Naive B cell (primary cell): ENCODE results near the gene PIAS4. TPM values are rescaled to one million over a fixed set of nuclear protein-coding genes. Genes with fewer than 3 reads are reported as not detected.
A peak's percentile ranks its signal among the peaks of the same experiment; 100 is the strongest.

ENCODE experiments used
- ATAC-seq, 2 donors: fragments of 150-1000 bp; cut with Tn5 transposase; 2 replicates each; pipeline ENCODE4 v1.10.0; 2021; ENCODE audit warnings: low read depth in 2 of 2, mild to moderate bottlenecking in 2 of 2, moderate library complexity in 2 of 2
- DNase-seq: peaks from one replicate; pipeline ENCODE4 v3.0.0; 2022
- H3K27ac Mint-ChIP-seq, 6 donors: one replicate each; pipeline ENCODE4 v1.8.0; 2020 to 2022; ENCODE audit warnings: mild to moderate bottlenecking in 6 of 6, mixed read lengths in 6 of 6, moderate library complexity in 5 of 6, inconsistent platforms in 2 of 6
- H3K27me3 Mint-ChIP-seq, 3 donors: one replicate each; pipeline ENCODE4 v1.8.0; 2021 to 2022; ENCODE audit warnings: mixed read lengths in 3 of 3, mild to moderate bottlenecking in 1 of 3
- H3K36me3 Mint-ChIP-seq, 2 donors: one replicate each; pipeline ENCODE4 v1.8.0; 2020 to 2022; ENCODE audit warnings: mixed read lengths in 2 of 2, inconsistent platforms in 1 of 2, mild to moderate bottlenecking in 1 of 2
- H3K4me1 Mint-ChIP-seq, 3 donors: one replicate each; pipeline ENCODE4 v1.8.0; 2020 to 2022; ENCODE audit warnings: mixed read lengths in 3 of 3, inconsistent platforms in 1 of 3, mild to moderate bottlenecking in 1 of 3, moderate library complexity in 1 of 3
- H3K4me3 Mint-ChIP-seq, 8 donors: one replicate each; pipeline ENCODE4 v1.8.0; 2020 to 2022; ENCODE audit warnings: mild to moderate bottlenecking in 8 of 8, mixed read lengths in 8 of 8, moderate library complexity in 8 of 8, inconsistent platforms in 2 of 8
- H3K9me3 Mint-ChIP-seq, 7 donors: one replicate each; pipeline ENCODE4 v1.8.0; 2020 to 2022; ENCODE audit warnings: mixed read lengths in 7 of 7, mild to moderate bottlenecking in 5 of 7, inconsistent platforms in 2 of 7, moderate library complexity in 1 of 7
- polyA plus RNA-seq, 6 donors: library from polyadenylated mRNA; unstranded; fragments of 300-500 nt; fragmentation: Illumina TruSeq; gene quantifications; one replicate each; pipeline ENCODE4 v1.2.3, GENCODE V29; 2021; ENCODE audit warnings: low read depth in 6 of 6

PIAS4 gene
- polyA plus RNA-seq, 6 donors from 2014 or later: 5.1 to 12.1 (median 6.1) TPM

GRCh38 chr19:4015705-4016402 is 8.3 kb downstream of the PIAS4 start:
- H3K4me3 Mint-ChIP-seq: peak overlapping the region in 1 of 8 donors; percentile 61
- peak overlapping the region in 1 of 6 donors; percentile 60 for H3K27ac Mint-ChIP-seq
- H3K9me3 Mint-ChIP-seq: no peaks in the 10 kb centered on the region
- H3K4me1 Mint-ChIP-seq: peaks cover 17 to 32% (median 19%) of the 10 kb centered on the region in 3 donors
- H3K27me3 Mint-ChIP-seq: no peaks in the 10 kb centered on the region
- DNase-seq (no peak), ATAC-seq (no peak)
- no peaks in the 10 kb centered on the region for H3K36me3 Mint-ChIP-seq

GRCh38 chr19:4016486-4016885 is 8.9 kb downstream of the PIAS4 start:
- Mint-ChIP-seq H3K36me3 (no peaks in the 10 kb centered on the region), H3K4me1 (peaks cover 12 to 27% (median 13%) of the 10 kb centered on the region in 3 donors), H3K4me3 (no peak overlapping the region), H3K27ac (peak overlapping the region in 1 of 6 donors; percentile 60), H3K27me3 (no peaks in the 10 kb centered on the region), H3K9me3 (no peaks in the 10 kb centered on the region)
- DNase-seq: no peak
- ATAC-seq: no peak

GRCh38 chr19:4016903-4017638 is 9.5 kb downstream of the PIAS4 start:
- Mint-ChIP-seq H3K9me3 (peaks cover 0 to 2% (median 0%) of the 10 kb centered on the region in 7 donors), H3K27ac (peak overlapping the region in 1 of 6 donors; percentile 60), H3K36me3 (peaks cover 0 to 3% of the 10 kb centered on the region in 2 donors), H3K27me3 (no peaks in the 10 kb centered on the region), H3K4me1 (peaks cover 11 to 27% (median 13%) of the 10 kb centered on the region in 3 donors), H3K4me3 (no peak overlapping the region)
- ATAC-seq (no peak), DNase-seq (no peak)

GRCh38 chr19:4018140-4018613 is 10.6 kb downstream of the PIAS4 start:
- peaks cover 9 to 27% (median 11%) of the 10 kb centered on the region in 3 donors for H3K4me1 Mint-ChIP-seq
- H3K4me3 Mint-ChIP-seq: no peak overlapping the region
- no peak overlapping the region for H3K27ac Mint-ChIP-seq

GRCh38 chr19:4018775-4019504 is 11.4 kb downstream of the PIAS4 start:
- H3K36me3 Mint-ChIP-seq: peaks cover 0 to 3% of the 10 kb centered on the region in 2 donors
- H3K9me3 Mint-ChIP-seq: peaks cover 0 to 3% (median 0%) of the 10 kb centered on the region in 7 donors
- no peak for ATAC-seq

More at GRCh38 chr19:4018140-4018613, 10.6 kb downstream of the PIAS4 start:
- H3K36me3 Mint-ChIP-seq: peaks cover 0 to 3% of the 10 kb centered on the region in 2 donors
- ATAC-seq: no peak
- no peaks in the 10 kb centered on the region for H3K27me3 Mint-ChIP-seq
- no peak for DNase-seq
- H3K9me3 Mint-ChIP-seq: peaks cover 0 to 3% (median 0%) of the 10 kb centered on the region in 7 donors

GRCh38 chr19:4019578-4019977 is 12.0 kb downstream of the PIAS4 start:
- Mint-ChIP-seq H3K27ac (peak overlapping the region in 1 of 6 donors; percentile 76), H3K4me3 (no peak overlapping the region), H3K36me3 (peaks cover 0 to 3% of the 10 kb centered on the region in 2 donors), H3K9me3 (peaks cover 0 to 3% (median 0%) of the 10 kb centered on the region in 7 donors), H3K4me1 (peaks cover 9 to 27% (median 11%) of the 10 kb centered on the region in 3 donors), H3K27me3 (no peaks in the 10 kb centered on the region)
- no peak for DNase-seq
- no peak for ATAC-seq

More at GRCh38 chr19:4018775-4019504, 11.4 kb downstream of the PIAS4 start:
- no peak overlapping the region for H3K4me3 Mint-ChIP-seq
- peaks cover 9 to 27% (median 11%) of the 10 kb centered on the region in 3 donors for H3K4me1 Mint-ChIP-seq
- no peak for DNase-seq
- no peaks in the 10 kb centered on the region for H3K27me3 Mint-ChIP-seq
- H3K27ac Mint-ChIP-seq: no peak overlapping the region

- Mint-ChIP-seq H3K4me1 (peaks cover 0 to 6% (median 4%) of the 10 kb centered on the region in 3 donors), H3K27me3 (no peaks in the 10 kb centered on the region), H3K27ac (peak overlapping the region in 1 of 6 donors; percentile 28), H3K36me3 (peaks cover 0 to 3% of the 10 kb centered on the region in 2 donors), H3K4me3 (no peak overlapping the region), H3K9me3 (peaks cover 0 to 3% (median 0%) of the 10 kb centered on the region in 7 donors)
- DNase-seq (no peak), ATAC-seq (no peak)
Measured at GRCh38 chr19:4023600-4024398, 16.3 kb downstream of the PIAS4 start.

- Mint-ChIP-seq H3K4me3 (no peak overlapping the region), H3K4me1 (peaks cover 0 to 2% (median 2%) of the 10 kb centered on the region in 3 donors), H3K9me3 (peaks cover 0 to 3% (median 0%) of the 10 kb centered on the region in 7 donors), H3K36me3 (peaks cover 0 to 3% of the 10 kb centered on the region in 2 donors), H3K27me3 (no peaks in the 10 kb centered on the region), H3K27ac (no peak overlapping the region)
- ATAC-seq: no peak
- DNase-seq: no peak
Measured at GRCh38 chr19:4025317-4025716, 17.8 kb downstream of the PIAS4 start.

- H3K4me3 Mint-ChIP-seq: peak overlapping the region in 1 of 8 donors; percentile 3
- H3K27me3 Mint-ChIP-seq: no peaks in the 10 kb centered on the region
- H3K4me1 Mint-ChIP-seq: no peaks in the 10 kb centered on the region
- H3K27ac Mint-ChIP-seq: peak overlapping the region in 2 of 6 donors; percentile 12 to 50
- H3K9me3 Mint-ChIP-seq: peaks cover 0 to 1% (median 0%) of the 10 kb centered on the region in 7 donors
- no peak for DNase-seq
- ATAC-seq: no peak
- H3K36me3 Mint-ChIP-seq: no peaks in the 10 kb centered on the region
Measured at GRCh38 chr19:4027146-4027545, 19.6 kb downstream of the PIAS4 start.

- Mint-ChIP-seq H3K4me1 (no peaks in the 10 kb centered on the region), H3K36me3 (no peaks in the 10 kb centered on the region)
Measured at GRCh38 chr19:4028334-4029246, 21.1 kb downstream of the PIAS4 start.

GRCh38 chr19:4029247-4029614 is 21.7 kb downstream of the PIAS4 start:
- H3K27ac Mint-ChIP-seq: no peak overlapping the region
- H3K4me3 Mint-ChIP-seq: no peak overlapping the region
- no peaks in the 10 kb centered on the region for H3K36me3 Mint-ChIP-seq
- no peaks in the 10 kb centered on the region for H3K9me3 Mint-ChIP-seq
- ATAC-seq (no peak), DNase-seq (no peak)
- no peaks in the 10 kb centered on the region for H3K27me3 Mint-ChIP-seq
- no peaks in the 10 kb centered on the region for H3K4me1 Mint-ChIP-seq

More at GRCh38 chr19:4028334-4029246, 21.1 kb downstream of the PIAS4 start:
- DNase-seq (no peak), ATAC-seq (no peak)
- peak overlapping the region in 2 of 6 donors; percentile 44 to 72 for H3K27ac Mint-ChIP-seq
- no peaks in the 10 kb centered on the region for H3K9me3 Mint-ChIP-seq
- H3K27me3 Mint-ChIP-seq: no peaks in the 10 kb centered on the region
- no peak overlapping the region for H3K4me3 Mint-ChIP-seq

GRCh38 chr19:4030552-4030951 is 23.0 kb downstream of the PIAS4 start:
- DNase-seq (no peak), ATAC-seq (no peak)
- no peaks in the 10 kb centered on the region for H3K36me3 Mint-ChIP-seq
- H3K27ac Mint-ChIP-seq: no peak overlapping the region
- no peak overlapping the region for H3K4me3 Mint-ChIP-seq
- H3K4me1 Mint-ChIP-seq: no peaks in the 10 kb centered on the region
- no peaks in the 10 kb centered on the region for H3K9me3 Mint-ChIP-seq
- no peaks in the 10 kb centered on the region for H3K27me3 Mint-ChIP-seq
